GM19025 (cell line): ENCODE results near the gene LMNB1.
"Not testable (repeated sequence)": the region's sequence is repeated elsewhere in the genome, so short reads cannot be mapped to it uniquely, and the experiment has no call there.

Experiments
- ATAC-seq: cut with Tn5 transposase; IDR thresholded peaks from one replicate; pipeline ENCODE4 v1.9.1; 2021; ENCODE audit warnings: mild to moderate bottlenecking, low read depth, moderate library complexity; ENCODE audit not compliant: unreplicated experiment

The LMNB1 gene

GRCh38 chr5:126776499-126777256 is at the start of gene LMNB1:
Gene LMNB1, plus strand, starts transcription at chr5:126777136. Its CDS starts 373 bp downstream, at chr5:126777509.
- ATAC-seq = peak; percentile 55

- ATAC-seq = no peak
These were observed 44.2 kb upstream of the LMNB1 start for GRCh38 chr5:126732716-126733115.

- ATAC-seq = not testable (repeated sequence)
These were observed 42.4 kb upstream of the LMNB1 start for GRCh38 chr5:126734573-126734972.

GRCh38 chr5:126736141-126736540 is 40.8 kb upstream of the LMNB1 start:
- no peak for ATAC-seq

DNA sequence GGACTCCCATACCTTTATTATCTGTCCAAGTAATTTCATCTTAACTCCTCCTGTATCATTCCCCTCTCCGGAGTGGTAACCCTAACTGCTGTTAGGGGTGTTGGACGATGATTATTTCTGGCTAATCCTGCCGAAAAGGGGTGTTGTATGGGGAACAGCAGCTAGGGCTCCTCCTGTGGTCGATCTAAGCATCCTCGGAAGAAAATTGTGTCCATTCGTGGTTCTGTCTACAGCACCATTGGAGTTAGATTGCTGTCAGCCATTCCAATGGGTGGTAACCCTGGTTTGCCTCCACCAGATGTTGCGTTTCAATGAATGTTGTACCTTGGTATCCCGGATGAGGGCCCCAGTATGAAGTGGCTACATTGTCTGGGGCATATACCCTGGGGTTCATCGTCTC is 35.6 kb upstream of the LMNB1 start:
- no peak for ATAC-seq

DNA sequence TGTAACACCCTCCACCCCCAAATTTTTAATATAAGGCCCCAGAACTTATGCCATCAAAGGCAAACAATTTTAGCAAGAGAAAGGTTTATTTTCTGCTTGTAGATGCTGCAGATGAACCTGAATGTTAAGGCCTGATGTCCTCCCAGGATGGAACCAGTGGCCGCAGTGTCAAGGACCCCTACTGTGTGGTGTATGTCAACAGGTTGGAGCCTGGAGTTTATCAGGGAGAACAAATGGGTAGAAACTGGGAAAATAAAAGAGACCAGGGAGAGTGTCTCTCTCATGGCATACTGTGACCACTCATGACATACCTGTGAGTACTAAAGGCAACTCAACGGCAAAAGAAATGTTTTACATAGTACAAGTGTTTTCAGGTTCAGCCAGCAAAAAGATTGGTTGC is 34.5 kb upstream of the LMNB1 start:
- no peak for ATAC-seq

GRCh38 chr5:126744836-126745235 is 32.1 kb upstream of the LMNB1 start:
- no peak for ATAC-seq

GRCh38 chr5:126745259-126745992 is 31.5 kb upstream of the LMNB1 start:
- no peak for ATAC-seq

DNA sequence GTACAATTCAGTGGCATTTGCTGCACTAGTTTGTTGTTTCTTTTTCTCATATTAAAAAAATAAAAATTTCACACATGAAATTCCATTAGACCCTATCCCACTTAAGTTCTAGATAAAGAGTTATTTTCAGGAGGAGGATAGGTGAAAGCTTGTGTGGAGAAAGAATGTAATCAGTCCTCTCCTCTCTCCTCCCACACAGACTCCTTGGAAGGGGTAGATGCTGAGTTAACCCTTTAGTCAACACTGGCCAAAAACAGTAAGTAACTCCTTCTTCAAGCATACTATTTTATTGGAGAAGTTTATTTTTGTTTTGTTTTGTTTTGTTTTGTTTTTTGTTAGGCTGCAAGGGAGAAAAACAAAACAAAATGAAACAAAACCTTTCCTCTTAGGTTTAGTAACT is 30.6 kb upstream of the LMNB1 start:
- no peak for ATAC-seq

DNA sequence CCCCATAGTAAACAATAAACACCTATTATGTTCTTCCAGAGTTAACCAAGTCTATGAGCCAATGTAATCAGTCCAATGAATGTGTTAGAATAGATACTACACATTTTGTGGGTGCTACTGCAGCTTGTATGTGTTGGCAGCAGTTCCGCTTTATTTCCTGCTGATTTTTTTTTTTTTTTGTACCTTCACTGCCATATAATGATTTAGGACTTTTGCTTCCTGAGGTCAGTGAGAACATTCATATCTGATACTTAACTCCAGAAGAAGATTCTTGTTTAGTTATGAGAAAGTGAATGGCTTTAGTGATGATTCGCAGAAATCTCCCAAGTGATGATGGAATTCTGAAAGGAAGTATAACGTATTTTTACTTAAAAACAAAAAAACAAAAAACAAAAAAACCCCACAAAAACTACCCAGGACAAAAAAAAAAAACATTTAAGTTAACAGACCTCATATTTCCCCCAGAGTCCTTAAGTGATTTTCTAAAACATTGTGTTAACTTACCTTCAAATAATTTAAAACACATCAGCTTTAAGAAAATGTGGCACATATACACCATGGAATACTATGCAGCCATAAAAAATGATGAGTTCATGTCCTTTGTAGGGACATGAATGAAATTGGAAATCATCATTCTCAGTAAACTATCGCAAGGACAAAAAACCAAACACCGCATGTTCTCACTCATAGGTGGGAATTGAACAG is 24.7 kb upstream of the LMNB1 start:
- no peak for ATAC-seq

DNA sequence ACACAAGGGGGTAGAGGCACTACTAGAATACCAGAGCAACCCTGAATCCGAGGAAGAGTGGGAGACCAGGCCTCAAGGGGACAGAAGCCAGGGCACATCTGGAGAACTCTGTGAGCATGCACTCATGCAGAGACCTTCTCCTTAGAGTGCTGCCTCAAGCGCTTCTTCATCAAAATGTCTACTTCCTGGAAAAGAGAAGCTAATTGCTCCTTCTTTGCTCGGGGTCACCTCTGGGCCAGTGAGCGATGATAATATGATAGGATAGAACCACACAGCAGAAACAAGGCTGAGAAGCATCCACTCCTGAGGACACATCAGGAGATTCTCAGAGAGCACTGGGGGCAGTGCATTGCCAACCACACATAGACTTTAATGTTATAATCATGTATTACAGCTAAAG is 23.7 kb upstream of the LMNB1 start:
- no peak for ATAC-seq

- no peak for ATAC-seq
These were observed 22.3 kb upstream of the LMNB1 start for GRCh38 chr5:126754609-126755008.

GRCh38 chr5:126755593-126755992 is 21.3 kb upstream of the LMNB1 start:
- no peak for ATAC-seq

GRCh38 chr5:126757713-126758357 is 19.1 kb upstream of the LMNB1 start:
- ATAC-seq = no peak

DNA sequence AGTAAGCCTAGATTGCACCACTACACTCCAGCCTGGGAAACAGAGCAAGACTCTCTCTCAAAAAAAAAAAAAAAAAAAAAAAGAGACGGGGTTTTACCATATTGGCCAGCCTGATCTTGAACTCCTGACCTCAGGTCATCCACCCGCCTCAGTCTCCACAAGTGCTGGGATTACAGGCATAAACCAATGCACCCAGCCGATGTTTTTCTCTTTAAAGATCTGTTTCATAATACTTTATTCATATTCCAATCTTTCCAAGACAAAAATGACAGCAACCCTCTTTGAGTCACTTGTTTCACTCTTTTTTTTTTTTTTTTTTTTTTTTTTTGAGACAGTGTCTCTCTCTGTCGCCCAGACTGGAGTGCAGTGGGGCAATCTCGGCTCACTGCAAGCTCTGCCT is 13.6 kb upstream of the LMNB1 start:
- ATAC-seq = no peak

DNA sequence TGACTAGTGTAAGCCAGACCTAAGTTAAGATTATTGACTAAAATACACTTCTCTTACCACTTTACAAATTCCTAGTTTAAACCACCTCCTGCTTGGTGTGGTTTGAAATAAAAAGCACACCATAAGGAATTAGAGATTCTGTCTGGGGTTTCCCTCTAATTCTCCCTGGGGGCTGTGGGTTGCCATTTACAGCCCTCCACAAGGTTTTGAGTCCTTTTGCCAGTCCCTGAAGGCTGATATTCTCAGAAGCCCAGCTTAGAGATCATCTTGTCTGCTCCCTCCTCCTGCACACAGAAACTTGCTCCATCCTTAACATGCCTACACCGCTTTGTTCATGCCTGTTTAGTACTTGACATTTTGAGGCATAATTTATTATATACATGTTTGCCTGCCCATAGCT is 7.2 kb upstream of the LMNB1 start:
- ATAC-seq = no peak

- not testable (repeated sequence) for ATAC-seq
These were observed 3.4 kb upstream of the LMNB1 start for GRCh38 chr5:126773536-126773935.

- ATAC-seq = not testable (repeated sequence)
These were observed 2.3 kb upstream of the LMNB1 start for GRCh38 chr5:126774595-126774994.

DNA sequence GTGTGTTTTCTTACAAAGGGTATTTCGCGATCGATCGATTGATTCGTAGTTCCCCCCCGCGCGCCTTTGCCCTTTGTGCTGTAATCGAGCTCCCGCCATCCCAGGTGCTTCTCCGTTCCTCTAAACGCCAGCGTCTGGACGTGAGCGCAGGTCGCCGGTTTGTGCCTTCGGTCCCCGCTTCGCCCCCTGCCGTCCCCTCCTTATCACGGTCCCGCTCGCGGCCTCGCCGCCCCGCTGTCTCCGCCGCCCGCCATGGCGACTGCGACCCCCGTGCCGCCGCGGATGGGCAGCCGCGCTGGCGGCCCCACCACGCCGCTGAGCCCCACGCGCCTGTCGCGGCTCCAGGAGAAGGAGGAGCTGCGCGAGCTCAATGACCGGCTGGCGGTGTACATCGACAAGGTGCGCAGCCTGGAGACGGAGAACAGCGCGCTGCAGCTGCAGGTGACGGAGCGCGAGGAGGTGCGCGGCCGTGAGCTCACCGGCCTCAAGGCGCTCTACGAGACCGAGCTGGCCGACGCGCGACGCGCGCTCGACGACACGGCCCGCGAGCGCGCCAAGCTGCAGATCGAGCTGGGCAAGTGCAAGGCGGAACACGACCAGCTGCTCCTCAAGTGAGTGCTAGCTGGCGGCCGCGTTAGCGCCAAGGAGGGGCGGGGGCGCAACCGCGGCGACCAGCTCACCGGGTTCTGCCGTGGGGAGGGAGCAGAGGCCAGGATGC is 480 bp downstream of the LMNB1 start:
- ATAC-seq = no peak

- ATAC-seq = peak; percentile 53
These were observed 1.2 kb downstream of the LMNB1 start for GRCh38 chr5:126777975-126778674.
